Mesenchymal stem cell (in vitro differentiated cells and primary cell): Measurements from ENCODE around the gene GRB14.
A peak's percentile ranks its signal among the peaks of the same experiment; 100 is the strongest.
"Not testable (repeated sequence)": the region's sequence is repeated elsewhere in the genome, so short reads cannot be mapped to it uniquely, and the experiment has no call there.

Experiments used
- DNase-seq: peaks from one replicate; pipeline ENCODE4 v3.0.0-alpha.2; 2013
- H2AFZ ChIP-seq: one replicate; pipeline ENCODE4 v1.6.1; 2013; ENCODE audit warnings: low read depth, mild to moderate bottlenecking, control low read depth, inconsistent platforms, low read length, moderate library complexity
- H2AK5ac ChIP-seq: 2 replicates; pipeline ENCODE4 v1.6.1; 2013; ENCODE audit warnings: low read length, moderate library complexity, mild to moderate bottlenecking, inconsistent platforms; ENCODE audit not compliant: severe bottlenecking
- H2BK120ac ChIP-seq: one replicate; pipeline ENCODE4 v1.6.1; 2013; ENCODE audit warnings: low read depth, mild to moderate bottlenecking, inconsistent platforms, low read length, moderate library complexity
- H2BK12ac ChIP-seq, 2 experiments: one replicate each; pipeline ENCODE4 v1.6.1; 2013; ENCODE audit warnings: inconsistent platforms in 2 of 2, low read length in 2 of 2, mild to moderate bottlenecking in 2 of 2, moderate library complexity in 2 of 2, control low read depth in 1 of 2
- H2BK15ac ChIP-seq: one replicate; pipeline ENCODE4 v1.6.1; 2013; ENCODE audit warnings: mild to moderate bottlenecking, low read depth, inconsistent platforms; ENCODE audit not compliant: poor library complexity, severe bottlenecking
- H2BK5ac ChIP-seq: 2 replicates; pipeline ENCODE4 v1.6.1; 2013; ENCODE audit warnings: low read depth, mild to moderate bottlenecking, low read length, control low read depth, inconsistent platforms; ENCODE audit not compliant: poor library complexity, severe bottlenecking
- H3K14ac ChIP-seq, 2 experiments: one replicate each; pipeline ENCODE4 v1.6.1; 2013; ENCODE audit warnings: inconsistent platforms in 2 of 2, low read length in 2 of 2, control low read depth in 1 of 2, mild to moderate bottlenecking in 1 of 2, moderate library complexity in 1 of 2
- H3K18ac ChIP-seq, 2 experiments: one replicate each; pipeline ENCODE4 v1.6.1; 2013; ENCODE audit warnings: inconsistent platforms in 2 of 2, low read length in 2 of 2, control low read depth in 1 of 2, low read depth in 1 of 2, mild to moderate bottlenecking in 1 of 2
- H3K23ac ChIP-seq, 2 experiments: one replicate each; pipeline ENCODE4 v1.6.1; 2013; ENCODE audit warnings: inconsistent platforms in 2 of 2, low read length in 2 of 2, mild to moderate bottlenecking in 2 of 2, moderate library complexity in 2 of 2, control low read depth in 1 of 2
- H3K27ac ChIP-seq: 2 replicates; pipeline ENCODE4 v1.5.1; 2013; ENCODE audit warnings: mild to moderate bottlenecking, moderate library complexity, low read length, control low read depth, inconsistent platforms; ENCODE audit not compliant: poor library complexity, severe bottlenecking
- H3K27me3 ChIP-seq, 2 experiments: 2 replicates each; pipeline versions ENCODE4 v1.6.1 to v1.7.0; 2013; ENCODE audit warnings: low read length in 2 of 2, mild to moderate bottlenecking in 2 of 2, moderate library complexity in 2 of 2, control low read depth in 1 of 2, inconsistent platforms in 1 of 2; ENCODE audit not compliant: control insufficient read depth in 1 of 2, insufficient read depth in 1 of 2
- H3K36me3 ChIP-seq, 2 experiments: 2 replicates each; pipeline versions ENCODE4 v1.6.1 to v1.7.0; 2013; ENCODE audit warnings: low read length in 2 of 2, control low read depth in 1 of 2, inconsistent platforms in 1 of 2, low read depth in 1 of 2, mild to moderate bottlenecking in 1 of 2; ENCODE audit not compliant: insufficient read depth in 2 of 2, control insufficient read depth in 1 of 2
- H3K4ac ChIP-seq, 2 experiments: one replicate each; pipeline ENCODE4 v1.6.1; 2013; ENCODE audit warnings: inconsistent platforms in 2 of 2, low read length in 2 of 2, mild to moderate bottlenecking in 2 of 2, moderate library complexity in 2 of 2, control low read depth in 1 of 2, low read depth in 1 of 2
- H3K4me1 ChIP-seq: 2 replicates; pipeline ENCODE4 v1.6.1; 2013; ENCODE audit warnings: low read depth, low read length, control low read depth; ENCODE audit not compliant: control insufficient read depth, insufficient read depth
- H3K4me2 ChIP-seq: 2 replicates; pipeline ENCODE4 v1.6.1; 2013; ENCODE audit warnings: low read length, mild to moderate bottlenecking, inconsistent platforms; ENCODE audit not compliant: poor library complexity, severe bottlenecking
- H3K4me3 ChIP-seq, 2 experiments: 2 replicates each; pipeline versions ENCODE4 v1.5.1 to v1.7.0; 2013; ENCODE audit warnings: low read length in 2 of 2, mild to moderate bottlenecking in 2 of 2, control low read depth in 1 of 2, low read depth in 1 of 2; ENCODE audit not compliant: insufficient read depth in 1 of 2
- H3K79me1 ChIP-seq: replicated peaks from 2 replicates; pipeline ENCODE4 v1.6.1; 2013; ENCODE audit warnings: mild to moderate bottlenecking, control low read depth, low read length, inconsistent platforms; ENCODE audit not compliant: poor library complexity, severe bottlenecking
- H3K9ac ChIP-seq: 2 replicates; pipeline ENCODE4 v1.7.0; 2013; ENCODE audit warnings: mild to moderate bottlenecking, low read length, moderate library complexity
- H3K9me3 ChIP-seq: 2 replicates; pipeline ENCODE4 v1.7.0; 2013; ENCODE audit warnings: mild to moderate bottlenecking, low read length; ENCODE audit not compliant: control insufficient read depth
- H4K8ac ChIP-seq: one replicate; pipeline ENCODE4 v1.6.1; 2013; ENCODE audit warnings: inconsistent platforms, mild to moderate bottlenecking, low read length, moderate library complexity
- H4K91ac ChIP-seq: one replicate; pipeline ENCODE4 v1.6.1; 2013; ENCODE audit warnings: mild to moderate bottlenecking, low read length, inconsistent platforms
- WGBS: methylation state at CpG from one replicate; pipeline ENCODE4 v1.1.7; 2013; ENCODE audit warnings: mixed read lengths; 5-methylcytosine and 5-hydroxymethylcytosine counted together

Gene GRB14

DNA sequence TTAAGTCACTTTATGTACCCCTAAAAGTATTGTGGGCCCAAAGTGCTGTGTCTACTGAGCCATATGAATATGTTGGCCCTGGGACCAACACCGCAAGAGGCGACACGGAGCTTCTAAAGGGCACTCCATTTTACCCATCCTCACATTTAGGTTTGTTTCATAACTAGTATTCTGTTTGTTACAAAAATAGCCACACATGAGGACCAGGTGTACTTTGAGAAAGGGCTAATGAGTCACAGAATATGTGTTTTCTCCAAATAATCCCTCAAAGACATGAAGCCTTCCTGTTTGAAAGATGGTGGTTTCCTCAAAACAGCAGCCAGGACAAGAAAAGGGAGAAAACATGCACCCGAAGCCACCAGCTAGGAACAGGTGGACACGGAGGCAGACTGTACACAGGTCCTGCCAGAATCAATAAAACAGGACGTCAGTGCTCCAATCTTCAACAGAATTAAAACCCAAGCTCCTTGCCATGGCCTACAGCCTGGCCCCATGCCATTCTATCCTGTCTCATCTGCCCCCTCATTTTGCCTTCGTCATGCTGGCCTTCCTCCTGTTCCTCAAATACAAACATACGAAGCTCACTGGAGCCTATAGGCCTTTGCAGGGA lies 21.8 kb upstream of the GRB14 start:
- no peak overlapping the region for H3K18ac ChIP-seq
- H2AFZ ChIP-seq: no peak overlapping the region
- no peak overlapping the region for H4K8ac ChIP-seq
- no peak overlapping the region for H2BK12ac ChIP-seq
- no peak overlapping the region for H3K9ac ChIP-seq
- H2BK5ac ChIP-seq: no peak overlapping the region
- H3K4me2 ChIP-seq: no peak overlapping the region
- H3K27ac ChIP-seq: peak overlapping the region; percentile 99
- H3K27me3 ChIP-seq: no peaks in the 10 kb centered on the region
- no peaks in the 10 kb centered on the region for H3K79me1 ChIP-seq
- no peak overlapping the region for H4K91ac ChIP-seq
- no peak for DNase-seq
- peaks cover 5% of the 10 kb centered on the region for H3K4me1 ChIP-seq
- no peak overlapping the region for H2BK15ac ChIP-seq
- no peak overlapping the region for H3K14ac ChIP-seq
- no peak overlapping the region for H2BK120ac ChIP-seq
- H2AK5ac ChIP-seq: peak overlapping the region; percentile 62
- H3K36me3 ChIP-seq: no peaks in the 10 kb centered on the region
- no peak overlapping the region for H3K23ac ChIP-seq
- no peak overlapping the region for H3K4me3 ChIP-seq
- H3K4ac ChIP-seq: no peak overlapping the region
- no peaks in the 10 kb centered on the region for H3K9me3 ChIP-seq
- 90% methylated on average over 6 of the region's 8 CpGs for WGBS

DNA sequence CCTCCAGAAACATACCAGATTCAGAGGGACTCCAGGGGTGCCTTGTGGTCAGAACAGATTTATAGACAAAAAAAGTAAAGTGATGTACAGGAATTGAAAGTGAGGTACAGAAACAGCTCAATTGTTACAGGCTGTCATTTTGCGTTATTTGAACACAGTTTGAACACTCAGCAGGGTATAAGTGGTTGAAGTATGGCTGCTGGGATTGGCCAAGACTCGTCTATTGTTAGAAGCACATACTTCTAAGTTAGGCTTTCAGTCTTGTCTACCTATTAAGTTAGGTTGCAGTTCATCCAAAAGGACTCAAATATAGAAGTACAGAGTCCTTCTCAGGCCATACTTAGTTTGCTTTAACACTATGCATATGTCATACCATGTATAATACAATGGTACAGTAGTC lies 21.0 kb upstream of the GRB14 start:
- DNase-seq: no peak
- Histone ChIP-seq H3K9ac (no peak overlapping the region), H3K18ac (no peak overlapping the region), H3K27ac (no peak overlapping the region), H4K91ac (no peak overlapping the region), H3K36me3 (no peaks in the 10 kb centered on the region), H3K79me1 (no peaks in the 10 kb centered on the region), H2BK120ac (no peak overlapping the region), H4K8ac (no peak overlapping the region), H2BK12ac (no peak overlapping the region), H3K4me1 (peaks cover 5% of the 10 kb centered on the region), H3K27me3 (no peaks in the 10 kb centered on the region), H3K14ac (no peak overlapping the region), H3K9me3 (no peaks in the 10 kb centered on the region), H2AFZ (no peak overlapping the region), H3K4me3 (no peak overlapping the region), H3K4ac (no peak overlapping the region), H3K4me2 (no peak overlapping the region), H2BK15ac (no peak overlapping the region), H3K23ac (no peak overlapping the region), H2AK5ac (no peak overlapping the region), H2BK5ac (no peak overlapping the region)
- 78% methylated on average over 2 of the region's 2 CpGs for WGBS

DNA sequence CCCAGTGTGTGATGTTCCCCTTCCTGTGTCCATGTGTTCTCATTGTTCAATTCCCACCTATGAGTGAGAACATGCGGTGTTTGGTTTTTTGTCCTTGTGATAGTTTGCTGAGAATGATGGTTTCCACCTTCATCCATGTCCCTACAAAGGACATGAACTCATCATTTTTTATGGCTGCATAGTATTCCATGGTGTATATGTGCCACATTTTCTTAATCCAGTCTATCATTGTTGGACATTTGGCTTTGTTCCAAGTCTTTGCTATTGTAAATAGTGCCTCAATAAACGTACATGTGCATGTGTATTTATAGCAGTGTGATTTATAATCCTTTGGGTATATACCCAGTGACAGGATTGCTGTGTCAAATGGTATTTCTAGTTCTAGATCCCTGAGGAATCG lies 7.0 kb upstream of the GRB14 start:
- not testable (repeated sequence) for H2BK120ac ChIP-seq, DNase-seq, H2AFZ ChIP-seq, H3K36me3 ChIP-seq, H3K79me1 ChIP-seq, H2AK5ac ChIP-seq, H3K4ac ChIP-seq, H3K4me3 ChIP-seq, H2BK5ac ChIP-seq, H4K8ac ChIP-seq, H3K9me3 ChIP-seq, H3K23ac ChIP-seq, H3K14ac ChIP-seq, H3K9ac ChIP-seq, H2BK15ac ChIP-seq, H3K27ac ChIP-seq, H2BK12ac ChIP-seq, H3K4me2 ChIP-seq, H3K18ac ChIP-seq, H4K91ac ChIP-seq, H3K4me1 ChIP-seq, H3K27me3 ChIP-seq
- WGBS: 54% methylated on average over 1 of the region's 3 CpGs

DNA sequence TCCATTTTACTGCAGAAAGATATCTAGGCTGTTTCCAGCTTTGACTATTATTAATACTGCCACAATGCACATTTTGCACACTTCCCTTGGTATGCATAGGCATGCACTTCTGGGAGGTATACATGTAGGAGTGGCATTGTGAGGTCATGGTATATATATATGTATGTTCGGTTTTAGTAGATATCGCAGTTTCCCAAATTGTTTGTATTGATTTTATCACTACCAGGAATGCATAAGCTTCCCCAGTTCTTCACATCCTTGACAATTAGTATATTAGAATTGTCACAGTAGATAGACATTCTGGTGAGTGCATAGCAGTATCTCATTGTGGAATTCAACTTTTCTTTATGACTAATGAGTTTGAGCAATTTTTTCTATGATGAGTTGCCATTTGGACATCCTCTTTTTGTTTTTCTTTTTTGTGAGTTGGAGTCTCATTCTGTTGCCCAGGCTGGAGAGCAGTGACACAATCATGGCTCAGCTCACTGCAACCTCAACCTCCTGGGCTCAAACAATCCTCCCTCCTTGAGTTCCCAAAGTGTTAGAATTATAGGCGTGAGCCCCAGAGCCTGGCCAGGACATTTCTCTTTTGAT lies 4.2 kb upstream of the GRB14 start:
- Histone ChIP-seq H3K79me1 (peaks cover 1% of the 10 kb centered on the region), H3K27me3 (no peaks in the 10 kb centered on the region), H3K4me3 (no peak overlapping the region), H2BK12ac (no peak overlapping the region), H3K23ac (no peak overlapping the region), H2AK5ac (no peak overlapping the region), H3K4ac (no peak overlapping the region), H4K8ac (no peak overlapping the region), H3K9ac (no peak overlapping the region), H3K9me3 (no peaks in the 10 kb centered on the region), H2BK5ac (no peak overlapping the region), H3K18ac (no peak overlapping the region), H2AFZ (no peak overlapping the region), H3K4me1 (peaks cover 11% of the 10 kb centered on the region), H3K27ac (no peak overlapping the region), H3K14ac (no peak overlapping the region), H3K36me3 (no peaks in the 10 kb centered on the region), H2BK15ac (no peak overlapping the region), H2BK120ac (no peak overlapping the region), H4K91ac (no peak overlapping the region), H3K4me2 (no peak overlapping the region)
- WGBS: 100% methylated on average over 1 of the region's 3 CpGs
- no peak for DNase-seq
